Measurements from ENCODE around the gene SLC22A12. TPM values are rescaled to one million over a fixed set of nuclear protein-coding genes. Genes with fewer than 3 reads are reported as not detected.

Gene SLC22A12
- total and polyA plus RNA-seq, 4 experiments from 2014 or later, result not detected

DNA sequence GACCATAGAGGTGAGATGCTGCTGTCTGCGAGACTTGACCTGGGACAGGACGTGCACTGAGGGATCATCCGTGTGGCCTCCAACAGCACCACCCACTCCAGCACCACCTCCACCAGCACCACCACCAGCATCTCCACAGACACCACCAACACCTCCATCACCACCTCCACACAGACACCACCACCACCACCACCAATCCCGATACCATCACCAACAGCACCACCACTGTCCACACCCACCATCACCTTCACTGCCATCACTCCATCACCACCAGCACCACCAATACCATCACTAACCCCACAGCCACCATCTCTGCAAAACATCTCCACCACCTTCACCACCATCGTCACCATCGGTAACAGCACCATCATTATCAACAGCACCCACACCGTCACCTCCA, 26.6 kb upstream of the SLC22A12 start:
- Mint-ChIP-seq H3K4me3 (peak overlapping the region in 1 of 8 donors; percentile 9), H3K4me1 (peaks cover 0 to 4% (median 0%) of the 10 kb centered on the region in 4 donors), H3K27ac (peak overlapping the region in 1 of 7 donors; percentile 4), H3K9me3 (no peaks in the 10 kb centered on the region), H3K36me3 (no peaks in the 10 kb centered on the region), H3K27me3 (peaks cover 1 to 5% of the 10 kb centered on the region in 2 donors)
- no peaks in the 10 kb centered on the region for H3K36me3 ChIP-seq (ENCODE audit: insufficient read depth, low read length)
- CTCF ChIA-PET (ENCODE audit: partially characterized antibody), result no interaction called here
- DNase-seq, result no peak
- no peak overlapping the region for H3K4me3 ChIP-seq (ENCODE audit: low read length in 2 of 2)
- POLR2A ChIA-PET (ENCODE audit: partially characterized antibody), result no interaction called here
- H3K9me3 ChIP-seq (ENCODE audit: control insufficient read depth in 1 of 2, low read length in 2 of 2), result no peaks in the 10 kb centered on the region
- H3K4me1 ChIP-seq (ENCODE audit: insufficient read depth, low read length), result no peaks in the 10 kb centered on the region
- no peak overlapping the region for H3K27ac ChIP-seq (ENCODE audit: low read depth, low read length)
- no peaks in the 10 kb centered on the region for H3K27me3 ChIP-seq (ENCODE audit: insufficient read depth, low read length)
- intact Hi-C loops (cut with micrococcal nuclease), result no loop called here

DNA sequence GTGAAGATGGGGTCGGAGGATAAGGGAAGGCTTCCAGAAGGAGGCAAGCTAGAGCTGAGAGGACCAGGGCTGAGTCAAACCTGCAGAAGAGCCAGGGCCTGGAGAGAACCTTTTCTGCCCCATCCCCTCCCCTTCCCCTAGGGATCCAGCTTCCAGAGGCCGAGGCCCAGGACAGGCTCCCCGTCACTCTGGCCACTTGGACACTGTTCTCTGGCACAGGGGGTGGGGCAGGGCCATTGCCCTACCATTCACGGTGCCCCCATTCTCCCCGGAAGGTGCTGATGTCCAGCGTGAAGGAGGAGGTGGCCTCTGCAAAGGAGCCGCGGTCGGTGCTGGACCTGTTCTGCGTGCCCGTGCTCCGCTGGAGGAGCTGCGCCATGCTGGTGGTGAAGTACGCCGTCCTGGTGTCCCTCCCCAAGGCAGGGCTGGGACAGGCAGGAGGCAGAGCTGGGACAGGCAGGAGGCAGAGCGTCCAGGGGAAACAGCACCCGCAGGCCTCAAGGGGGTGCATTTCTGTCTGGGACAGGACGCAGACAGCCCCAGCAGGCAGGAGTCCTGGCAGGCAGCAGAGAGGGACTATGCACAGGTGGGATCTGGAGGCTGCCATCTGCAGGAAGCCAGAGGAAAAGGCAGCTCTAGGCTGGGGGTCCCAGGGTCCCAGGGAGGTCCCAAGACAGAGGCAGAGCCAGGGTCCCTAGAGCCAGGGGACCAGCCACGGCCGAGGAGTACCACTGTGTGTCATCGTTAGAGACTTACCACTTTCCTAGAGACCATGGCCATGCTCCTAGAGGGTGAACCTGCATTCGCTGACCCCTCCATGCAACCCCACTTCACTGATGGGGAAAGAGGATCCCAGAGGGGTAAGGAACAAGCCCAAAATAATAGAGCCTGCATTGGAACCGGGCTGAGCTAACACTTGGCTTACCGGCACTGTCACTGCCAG, 25.8 kb upstream of the SLC22A12 start:
- Mint-ChIP-seq H3K9me3 (no peaks in the 10 kb centered on the region), H3K4me1 (peaks cover 0 to 4% (median 0%) of the 10 kb centered on the region in 4 donors), H3K36me3 (no peaks in the 10 kb centered on the region), H3K4me3 (no peak overlapping the region), H3K27ac (no peak overlapping the region), H3K27me3 (peaks cover 1 to 6% of the 10 kb centered on the region in 2 donors)
- Histone ChIP-seq H3K4me3 (ENCODE audit: low read length in 2 of 2) (no peak overlapping the region), H3K27ac (ENCODE audit: low read depth, low read length) (no peak overlapping the region), H3K4me1 (ENCODE audit: insufficient read depth, low read length) (no peaks in the 10 kb centered on the region), H3K36me3 (ENCODE audit: insufficient read depth, low read length) (no peaks in the 10 kb centered on the region), H3K27me3 (ENCODE audit: insufficient read depth, low read length) (no peaks in the 10 kb centered on the region), H3K9me3 (ENCODE audit: control insufficient read depth in 1 of 2, low read length in 2 of 2) (no peaks in the 10 kb centered on the region)
- ChIA-PET POLR2A (ENCODE audit: partially characterized antibody) (no interaction called here), CTCF (ENCODE audit: partially characterized antibody) (no interaction called here)
- no peak for DNase-seq
- intact Hi-C loops (cut with micrococcal nuclease), result no loop called here

DNA sequence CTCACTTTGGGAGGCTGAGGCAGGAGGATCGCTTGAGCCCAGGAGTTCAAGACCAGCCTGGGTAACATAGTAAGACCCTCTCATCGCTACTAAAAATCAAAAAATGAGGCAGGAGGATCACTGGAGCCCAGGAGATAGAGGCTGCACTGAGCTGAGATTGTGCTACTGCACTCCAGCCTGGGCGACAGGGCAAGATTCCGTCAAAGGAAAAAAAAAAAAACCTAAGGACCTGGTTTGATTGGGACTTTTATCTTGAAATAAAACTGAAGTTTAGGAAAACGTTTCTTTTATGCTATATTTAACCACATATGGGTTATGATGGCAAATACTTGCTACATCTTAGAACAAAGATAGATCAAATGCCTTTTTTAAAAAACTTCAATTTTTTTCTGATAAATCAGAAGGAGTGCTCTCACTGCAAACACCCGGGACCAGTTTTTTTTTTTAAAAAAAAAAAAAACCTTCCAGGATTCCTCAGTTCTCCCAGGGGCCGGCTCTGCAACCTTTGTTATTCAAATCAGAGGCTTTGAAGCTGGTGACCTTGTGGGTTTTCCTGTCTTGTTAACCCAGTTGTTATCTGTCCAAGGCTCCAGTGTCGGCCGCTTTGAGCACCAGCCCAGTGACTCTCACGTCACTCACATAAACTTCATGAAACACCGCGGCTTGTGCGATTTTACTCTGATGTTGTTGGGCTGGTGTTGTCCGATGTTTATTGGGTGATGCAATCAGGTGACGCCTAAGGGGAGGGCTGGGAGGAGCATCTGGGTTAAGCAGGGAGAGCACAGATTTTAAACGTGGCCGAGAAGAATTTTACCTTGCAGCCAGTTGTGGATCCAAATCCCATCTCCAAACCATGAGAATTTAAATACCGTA, 24.7 kb upstream of the SLC22A12 start:
- Histone ChIP-seq H3K4me3 (ENCODE audit: low read length in 2 of 2) (no peak overlapping the region), H3K9me3 (ENCODE audit: control insufficient read depth in 1 of 2, low read length in 2 of 2) (no peaks in the 10 kb centered on the region), H3K36me3 (ENCODE audit: insufficient read depth, low read length) (no peaks in the 10 kb centered on the region), H3K27me3 (ENCODE audit: insufficient read depth, low read length) (no peaks in the 10 kb centered on the region), H3K4me1 (ENCODE audit: insufficient read depth, low read length) (no peaks in the 10 kb centered on the region), H3K27ac (ENCODE audit: low read depth, low read length) (no peak overlapping the region)
- Mint-ChIP-seq H3K4me1 (peaks cover 0 to 4% (median 0%) of the 10 kb centered on the region in 4 donors), H3K4me3 (peak overlapping the region in 3 of 8 donors; percentile 1 to 64 (median 20)), H3K27ac (peak overlapping the region in 2 of 7 donors; percentile 55 to 72), H3K9me3 (no peaks in the 10 kb centered on the region), H3K36me3 (no peaks in the 10 kb centered on the region), H3K27me3 (peaks cover 1 to 2% of the 10 kb centered on the region in 2 donors)
- peak in 3 of 5 donors; percentile 16 to 67 (median 27) for DNase-seq
- ChIA-PET CTCF (ENCODE audit: partially characterized antibody) (no interaction called here), POLR2A (ENCODE audit: partially characterized antibody) (no interaction called here)
- intact Hi-C loops (cut with micrococcal nuclease), result no loop called here

- H3K27ac Mint-ChIP-seq, result peak overlapping the region in 2 of 7 donors; percentile 55 to 72
These were observed 23.8 kb upstream of the SLC22A12 start for GRCh38 chr11:64566915-64567891.

GRCh38 chr11:64568041-64568571, 22.9 kb upstream of the SLC22A12 start:
- Mint-ChIP-seq H3K27ac (no peak overlapping the region), H3K4me3 (no peak overlapping the region), H3K4me1 (peaks cover 0 to 4% (median 0%) of the 10 kb centered on the region in 4 donors), H3K27me3 (peaks cover 6 to 9% of the 10 kb centered on the region in 2 donors), H3K9me3 (no peaks in the 10 kb centered on the region), H3K36me3 (no peaks in the 10 kb centered on the region)
- CTCF ChIA-PET (ENCODE audit: partially characterized antibody), result no interaction called here
- Histone ChIP-seq H3K4me1 (ENCODE audit: insufficient read depth, low read length) (no peaks in the 10 kb centered on the region), H3K27ac (ENCODE audit: low read depth, low read length) (no peak overlapping the region), H3K4me3 (ENCODE audit: low read length in 2 of 2) (no peak overlapping the region), H3K9me3 (ENCODE audit: control insufficient read depth in 1 of 2, low read length in 2 of 2) (no peaks in the 10 kb centered on the region), H3K27me3 (ENCODE audit: insufficient read depth, low read length) (no peaks in the 10 kb centered on the region), H3K36me3 (ENCODE audit: insufficient read depth, low read length) (no peaks in the 10 kb centered on the region)
- POLR2A ChIA-PET (ENCODE audit: partially characterized antibody), result no interaction called here
- intact Hi-C loops (cut with micrococcal nuclease), result no loop called here
- DNase-seq, result no peak

More at GRCh38 chr11:64566915-64567891, 23.8 kb upstream of the SLC22A12 start:
- Histone ChIP-seq H3K4me3 (ENCODE audit: low read length in 2 of 2) (no peak overlapping the region), H3K27me3 (ENCODE audit: insufficient read depth, low read length) (no peaks in the 10 kb centered on the region), H3K27ac (ENCODE audit: low read depth, low read length) (no peak overlapping the region), H3K9me3 (ENCODE audit: control insufficient read depth in 1 of 2, low read length in 2 of 2) (no peaks in the 10 kb centered on the region), H3K4me1 (ENCODE audit: insufficient read depth, low read length) (no peaks in the 10 kb centered on the region), H3K36me3 (ENCODE audit: insufficient read depth, low read length) (no peaks in the 10 kb centered on the region)
- Mint-ChIP-seq H3K27me3 (peaks cover 2 to 4% of the 10 kb centered on the region in 2 donors), H3K9me3 (no peaks in the 10 kb centered on the region), H3K4me3 (no peak overlapping the region), H3K4me1 (peaks cover 0 to 4% (median 0%) of the 10 kb centered on the region in 4 donors), H3K36me3 (no peaks in the 10 kb centered on the region)
- CTCF ChIA-PET (ENCODE audit: partially characterized antibody), result no interaction called here
- intact Hi-C loops (cut with micrococcal nuclease), result no loop called here
- no peak for DNase-seq
- POLR2A ChIA-PET (ENCODE audit: partially characterized antibody), result no interaction called here

GRCh38 chr11:64568584-64569140, 22.4 kb upstream of the SLC22A12 start:
- CTCF ChIA-PET (ENCODE audit: partially characterized antibody), result no interaction called here

More at GRCh38 chr11:64568584-64569140, 22.4 kb upstream of the SLC22A12 start:
- H3K27me3 Mint-ChIP-seq, result peaks cover 6 to 9% of the 10 kb centered on the region in 2 donors
- no peaks in the 10 kb centered on the region for H3K36me3 ChIP-seq (ENCODE audit: insufficient read depth, low read length)
- no peak overlapping the region for H3K27ac ChIP-seq (ENCODE audit: low read depth, low read length)
- H3K4me1 Mint-ChIP-seq, result peaks cover 0 to 4% (median 0%) of the 10 kb centered on the region in 4 donors
- H3K36me3 Mint-ChIP-seq, result no peaks in the 10 kb centered on the region
- no peaks in the 10 kb centered on the region for H3K9me3 Mint-ChIP-seq
- H3K9me3 ChIP-seq (ENCODE audit: control insufficient read depth in 1 of 2, low read length in 2 of 2), result no peaks in the 10 kb centered on the region
- intact Hi-C loops (cut with micrococcal nuclease), result no loop called here
- no peaks in the 10 kb centered on the region for H3K4me1 ChIP-seq (ENCODE audit: insufficient read depth, low read length)
- H3K27me3 ChIP-seq (ENCODE audit: insufficient read depth, low read length), result no peaks in the 10 kb centered on the region
- H3K27ac Mint-ChIP-seq, result no peak overlapping the region
- H3K4me3 ChIP-seq (ENCODE audit: low read length in 2 of 2), result no peak overlapping the region
- POLR2A ChIA-PET (ENCODE audit: partially characterized antibody), result no interaction called here
- DNase-seq, result no peak
- no peak overlapping the region for H3K4me3 Mint-ChIP-seq
